NCI-H2171 (cell line): Measurements from ENCODE around the gene NCLN.
"Not testable (repeated sequence)": the region's sequence is repeated elsewhere in the genome, so short reads cannot be mapped to it uniquely, and the experiment has no call there.

Source experiments
- DNase-seq: peaks from one replicate; lab custom pipeline; 2025; lab: John Stamatoyannopoulos, UW

NCLN gene

DNA sequence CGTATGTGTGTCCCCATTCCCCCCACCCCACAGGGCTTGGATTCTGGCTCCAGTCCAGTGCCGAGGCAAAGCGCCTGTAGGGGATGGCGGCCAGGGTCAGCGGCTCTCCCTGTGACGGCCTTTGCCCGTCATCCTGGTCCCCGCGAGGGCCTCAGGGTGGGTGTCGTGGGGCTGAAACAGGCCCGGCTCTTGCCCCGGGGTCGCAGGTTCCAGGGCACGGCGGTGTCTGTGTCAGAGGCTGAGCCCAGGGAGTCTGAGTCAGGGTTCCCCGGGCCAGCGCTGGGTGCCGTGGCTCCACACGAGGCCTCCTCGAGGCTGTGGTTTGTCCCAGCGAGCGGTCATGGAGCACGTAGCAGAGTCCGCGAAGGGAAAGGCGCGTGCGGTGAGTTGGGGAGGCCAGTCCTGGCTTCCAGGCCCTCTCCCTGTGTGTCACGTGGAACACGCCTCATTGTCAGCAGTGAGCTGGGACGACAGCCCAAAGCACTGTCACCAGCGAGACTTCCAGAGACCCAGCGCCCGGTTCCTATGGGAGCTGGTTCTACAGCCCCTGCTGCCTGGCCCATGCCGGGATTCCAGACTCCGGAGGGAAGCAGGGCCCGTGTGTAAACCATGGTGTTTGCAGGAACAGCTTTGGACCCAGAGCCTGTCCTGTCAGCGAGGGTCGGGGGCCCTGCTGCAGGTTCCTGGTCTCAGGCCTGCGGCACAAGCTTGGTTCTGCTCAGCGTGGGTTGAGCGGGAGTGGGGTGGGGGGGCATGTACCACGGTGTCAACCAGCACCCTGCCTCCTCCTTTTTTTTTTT lies 13.4 kb downstream of the NCLN start:
- no peak for DNase-seq

DNA sequence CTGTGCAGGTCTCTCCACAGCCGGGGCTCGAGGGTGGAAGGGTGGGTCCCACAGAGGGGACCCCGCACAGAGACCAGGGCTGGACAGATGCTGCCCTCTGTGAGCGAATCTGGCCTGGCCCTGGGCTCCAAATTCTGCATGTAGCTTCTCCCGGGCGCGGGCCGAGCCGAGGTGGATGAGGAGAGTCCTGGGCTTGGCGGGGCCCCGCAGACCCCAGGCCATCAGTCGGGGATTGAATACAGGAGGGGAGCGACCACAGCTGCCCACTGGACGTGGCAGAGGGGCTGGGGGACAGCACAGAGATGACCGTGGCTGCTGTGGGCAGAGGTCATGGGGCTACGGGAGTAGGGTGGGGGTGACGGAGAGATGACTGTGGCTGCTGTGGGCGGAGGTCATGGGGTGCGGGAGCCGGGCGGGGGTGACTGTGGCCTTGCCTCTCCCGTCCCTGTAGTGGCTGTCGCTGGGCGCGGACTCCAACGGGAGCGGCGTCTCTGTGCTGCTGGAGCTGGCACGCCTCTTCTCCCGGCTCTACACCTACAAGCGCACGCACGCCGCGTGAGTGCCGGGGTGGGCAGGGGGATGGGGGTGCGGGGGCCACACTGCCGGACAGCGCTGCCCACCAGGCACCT lies 15.5 kb downstream of the NCLN start:
- no peak for DNase-seq

DNA sequence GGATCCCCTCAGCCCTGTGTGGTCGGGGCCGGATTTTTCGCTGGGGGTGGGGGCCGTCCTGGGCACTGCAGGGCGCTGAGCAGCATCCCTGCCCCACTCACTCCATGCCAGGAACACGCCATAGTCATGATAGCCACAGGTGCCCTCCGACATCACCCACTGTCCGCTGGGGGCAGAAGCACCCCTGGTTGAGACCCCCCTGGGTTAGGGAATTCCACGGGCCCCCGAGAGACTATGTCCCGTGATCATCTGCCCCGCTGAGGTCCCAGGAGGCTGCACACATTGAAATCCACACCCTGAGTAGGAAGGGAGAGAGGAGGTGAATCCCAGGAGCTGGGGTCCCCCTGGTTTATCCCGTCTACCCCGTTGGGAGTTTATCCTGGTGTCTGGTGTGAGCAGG lies 16.2 kb downstream of the NCLN start:
- no peak for DNase-seq

DNA sequence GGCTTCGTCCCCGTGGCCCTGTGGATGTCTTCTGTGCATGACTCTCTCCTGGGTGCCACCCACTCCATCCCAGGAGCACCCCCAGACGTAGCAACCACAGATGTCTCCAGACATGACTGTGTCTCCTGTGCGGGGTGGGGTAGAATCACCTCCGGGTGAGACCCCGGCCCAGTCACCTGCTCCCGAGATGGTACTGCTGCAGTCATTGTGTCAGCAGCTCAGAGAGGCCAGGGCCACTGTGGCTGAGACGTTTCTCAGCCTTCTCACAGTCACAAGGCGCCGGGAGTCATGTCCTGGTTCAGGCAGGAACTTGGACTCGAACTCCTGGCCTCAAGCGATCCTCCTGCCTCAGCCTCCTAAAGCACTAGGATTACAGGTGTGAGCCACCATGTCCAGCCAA lies 16.6 kb downstream of the NCLN start:
- no peak for DNase-seq

DNA sequence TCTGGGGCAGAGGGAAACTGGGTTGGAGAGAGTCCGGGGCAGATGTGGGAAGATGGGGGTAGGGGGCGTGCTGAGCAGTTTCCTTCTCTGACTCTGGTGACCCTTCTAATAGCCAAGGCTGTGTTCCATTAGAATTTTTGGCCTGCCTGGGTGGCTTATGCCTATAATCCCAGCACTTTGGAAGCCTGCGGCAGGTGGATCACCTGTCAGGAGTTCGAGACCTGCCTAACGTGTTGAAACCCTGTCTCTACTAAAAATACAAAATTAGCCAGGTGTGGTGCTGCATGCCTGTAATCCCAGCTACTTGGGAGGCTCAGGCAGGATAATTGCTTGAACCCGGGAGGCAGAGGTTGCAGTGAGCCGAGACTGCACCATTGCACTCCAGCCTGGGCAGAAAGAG lies 17.2 kb downstream of the NCLN start:
- DNase-seq, result not testable (repeated sequence)

DNA sequence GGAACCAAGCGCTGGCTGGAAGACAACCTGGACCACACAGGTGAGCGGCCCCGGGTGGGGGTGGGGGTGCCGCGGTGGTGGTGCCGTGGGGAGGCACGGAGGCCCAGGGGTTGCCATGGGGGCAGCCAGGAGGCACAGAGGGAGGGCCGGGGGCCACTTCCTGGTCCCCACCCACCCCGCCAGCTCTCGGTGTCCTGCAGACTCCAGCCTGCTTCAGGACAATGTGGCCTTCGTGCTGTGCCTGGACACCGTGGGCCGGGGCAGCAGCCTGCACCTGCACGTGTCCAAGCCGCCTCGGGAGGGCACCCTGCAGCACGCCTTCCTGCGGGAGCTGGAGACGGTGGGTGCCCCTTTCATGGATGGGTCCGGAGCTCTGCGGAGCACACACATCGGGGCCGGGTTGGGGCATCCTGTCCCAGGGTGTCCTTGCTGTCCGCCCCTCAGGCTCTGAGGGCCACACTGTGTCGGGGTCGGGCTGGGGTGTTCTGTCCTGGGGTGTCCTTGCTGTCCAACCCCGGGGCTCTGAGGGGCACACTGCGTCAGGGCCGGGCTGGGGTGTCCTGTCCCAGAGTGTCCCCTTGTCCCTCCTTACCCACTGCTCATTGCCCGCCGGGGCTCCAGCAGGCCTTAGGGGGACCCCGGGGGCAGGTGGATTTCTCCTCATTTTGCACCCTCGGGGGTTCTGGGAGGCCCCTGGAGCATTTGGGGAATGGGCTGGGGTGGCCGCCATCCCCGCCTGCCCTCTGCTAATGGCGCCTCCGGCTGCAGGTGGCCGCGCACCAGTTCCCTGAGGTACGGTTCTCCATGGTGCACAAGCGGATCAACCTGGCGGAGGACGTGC lies 18.3 kb downstream of the NCLN start:
- DNase-seq, result no peak

DNA sequence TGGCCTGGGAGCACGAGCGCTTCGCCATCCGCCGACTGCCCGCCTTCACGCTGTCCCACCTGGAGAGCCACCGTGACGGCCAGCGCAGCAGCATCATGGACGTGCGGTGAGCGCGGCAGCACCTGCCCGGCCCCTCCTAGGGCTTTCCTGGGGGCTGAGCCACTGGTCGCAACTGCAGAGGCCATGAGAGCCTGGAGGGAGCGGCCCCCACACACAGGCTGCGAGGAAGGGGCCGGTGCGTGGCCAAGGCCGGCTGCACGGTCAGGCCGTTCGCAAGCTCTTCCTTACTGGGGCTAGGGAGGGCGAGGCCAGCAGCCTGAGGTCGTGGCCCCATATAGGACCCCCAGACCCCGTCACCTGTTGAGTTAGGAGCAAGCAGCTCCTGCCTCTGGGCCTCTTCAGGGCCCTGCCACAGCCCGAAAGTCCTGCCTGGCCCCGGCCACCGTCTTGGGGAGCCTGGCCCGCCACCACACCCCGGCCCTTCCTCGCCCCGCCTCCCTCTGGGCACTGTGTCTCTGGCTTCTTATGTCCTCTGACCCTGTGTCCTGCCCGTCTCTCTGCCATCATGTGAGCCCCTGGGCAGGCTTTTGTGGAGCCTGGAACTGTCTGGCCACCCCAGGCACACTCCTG lies 19.0 kb downstream of the NCLN start:
- DNase-seq, result no peak

DNA sequence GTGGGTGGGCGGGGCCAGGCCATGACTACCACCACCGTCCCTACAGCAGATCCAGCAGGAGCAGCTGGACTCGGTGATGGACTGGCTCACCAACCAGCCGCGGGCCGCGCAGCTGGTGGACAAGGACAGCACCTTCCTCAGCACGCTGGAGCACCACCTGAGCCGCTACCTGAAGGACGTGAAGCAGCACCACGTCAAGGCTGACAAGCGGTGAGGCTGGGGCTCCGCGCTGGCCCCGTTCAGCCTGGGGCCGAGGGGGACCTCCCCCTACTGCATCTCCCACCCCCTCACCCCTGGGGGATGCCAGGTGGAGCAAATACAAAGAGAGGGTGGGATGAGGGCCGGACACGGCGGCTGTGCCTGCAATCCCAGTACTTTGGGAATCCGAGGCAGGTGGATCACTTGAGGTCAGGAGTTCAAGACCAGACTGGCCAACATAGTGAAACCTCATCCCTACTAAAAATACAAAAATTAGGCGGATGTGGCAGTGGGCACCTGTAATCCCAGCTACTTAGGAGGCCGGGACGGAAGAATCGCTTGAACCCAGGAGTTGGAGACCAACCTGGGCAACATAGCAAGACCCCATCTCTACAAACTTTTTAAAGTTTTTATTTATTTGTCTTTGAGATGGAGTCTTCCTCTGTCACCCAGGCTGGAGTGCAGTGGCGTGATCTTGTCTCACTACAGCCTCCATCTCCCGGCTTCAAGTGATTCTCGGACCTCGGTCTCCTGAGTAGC lies 20.7 kb downstream of the NCLN start:
- DNase-seq, result no peak

DNA sequence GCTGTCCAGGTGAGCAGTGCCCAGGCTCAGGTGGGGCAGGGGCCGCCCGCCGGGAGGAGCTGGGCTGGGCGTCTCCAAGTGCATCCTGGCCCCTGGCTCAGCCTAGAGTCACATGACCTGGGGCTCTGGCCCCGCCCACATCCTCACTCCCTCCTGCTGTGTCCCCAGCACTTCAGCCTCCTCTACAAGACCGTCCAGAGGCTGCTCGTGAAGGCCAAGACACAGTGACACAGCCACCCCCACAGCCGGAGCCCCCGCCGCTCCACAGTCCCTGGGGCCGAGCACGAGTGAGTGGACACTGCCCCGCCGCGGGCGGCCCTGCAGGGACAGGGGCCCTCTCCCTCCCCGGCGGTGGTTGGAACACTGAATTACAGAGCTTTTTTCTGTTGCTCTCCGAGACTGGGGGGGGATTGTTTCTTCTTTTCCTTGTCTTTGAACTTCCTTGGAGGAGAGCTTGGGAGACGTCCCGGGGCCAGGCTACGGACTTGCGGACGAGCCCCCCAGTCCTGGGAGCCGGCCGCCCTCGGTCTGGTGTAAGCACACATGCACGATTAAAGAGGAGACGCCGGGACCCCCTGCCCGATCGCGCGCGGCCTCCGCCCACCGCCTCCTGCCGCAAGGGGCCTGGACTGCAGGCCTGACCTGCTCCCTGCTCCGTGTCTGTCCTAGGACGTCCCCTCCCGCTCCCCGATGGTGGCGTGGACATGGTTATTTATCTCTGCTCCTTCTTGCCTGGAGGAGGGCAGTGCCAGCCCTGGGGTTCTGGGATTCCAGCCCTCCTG lies 21.9 kb downstream of the NCLN start:
- no peak for DNase-seq

DNA sequence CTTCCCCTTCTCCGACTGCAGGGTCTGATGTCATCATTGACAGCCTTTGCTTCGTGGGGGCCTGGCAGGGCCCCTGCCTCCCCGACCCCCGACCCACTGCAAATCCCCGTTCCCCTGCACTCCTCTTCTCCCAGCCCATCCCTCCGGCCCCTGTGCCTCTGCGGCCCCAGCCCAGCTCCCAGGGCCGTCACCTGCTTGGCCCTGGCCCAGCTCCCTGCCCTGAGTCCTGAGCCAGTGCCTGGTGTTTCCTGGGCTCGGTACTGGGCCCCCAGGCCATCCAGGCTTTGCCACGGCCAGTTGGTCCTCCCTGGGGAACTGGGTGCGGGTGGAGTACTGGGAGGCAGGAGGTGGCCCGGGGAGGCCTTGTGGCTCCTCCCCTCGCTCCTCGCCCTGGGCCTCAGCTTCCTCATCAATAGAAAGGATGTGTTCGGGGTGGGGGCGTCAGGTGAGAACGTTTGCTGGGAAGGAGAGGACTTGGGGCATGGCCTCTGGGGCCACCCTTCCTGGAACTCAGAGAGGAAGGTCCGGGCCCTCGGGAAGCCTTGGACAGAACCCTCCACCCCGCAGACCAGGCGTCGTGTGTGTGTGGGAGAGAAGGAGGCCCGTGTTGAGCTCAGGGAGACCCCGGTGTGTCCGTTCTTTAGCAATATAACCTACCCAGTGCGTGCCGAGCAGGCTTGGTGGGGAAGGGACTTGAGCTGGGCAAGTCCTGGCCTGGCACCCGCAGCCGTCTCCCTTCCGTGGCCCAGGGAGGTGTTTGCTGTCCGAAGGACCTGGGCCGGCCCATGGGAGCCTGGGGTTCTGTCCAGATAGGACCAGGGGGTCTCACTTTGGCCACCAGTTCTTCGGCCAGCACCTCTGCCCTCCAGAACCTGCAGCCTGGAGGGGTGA lies 22.8 kb downstream of the NCLN start:
- DNase-seq, result no peak

DNA sequence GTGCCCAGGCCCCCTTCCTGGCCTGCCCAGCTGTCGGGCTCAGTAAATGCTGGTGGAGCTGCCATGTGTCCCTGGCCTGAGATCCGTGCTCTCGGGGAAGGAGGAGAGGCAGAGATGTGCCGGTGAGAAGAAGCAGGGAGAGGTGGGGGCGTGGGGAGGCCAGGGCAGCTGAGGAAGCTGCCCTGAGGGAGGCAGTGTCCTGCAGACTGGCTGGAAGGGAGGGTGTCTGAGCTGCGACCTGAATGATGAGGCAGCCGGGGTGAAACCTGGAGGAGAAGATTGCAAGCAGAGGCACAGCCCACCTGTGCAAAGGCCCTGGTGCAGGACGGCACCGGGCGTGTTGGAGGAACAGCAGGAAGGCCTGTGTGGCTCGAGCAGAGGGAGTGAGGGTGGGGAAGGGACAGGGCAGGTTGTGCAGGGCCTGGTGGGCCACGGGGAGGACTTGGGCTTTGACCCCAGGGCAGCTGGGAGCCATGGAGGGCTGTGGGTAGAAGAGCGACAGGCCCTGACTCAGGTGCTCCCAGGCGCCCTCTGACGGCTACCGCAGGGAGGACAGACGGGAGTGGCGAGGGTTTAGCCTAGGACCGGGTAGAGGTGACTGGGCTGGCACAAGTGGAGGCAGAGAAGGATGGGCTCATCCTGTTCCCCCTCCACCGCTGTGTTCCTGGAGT lies 24.8 kb downstream of the NCLN start:
- DNase-seq, result no peak

DNA sequence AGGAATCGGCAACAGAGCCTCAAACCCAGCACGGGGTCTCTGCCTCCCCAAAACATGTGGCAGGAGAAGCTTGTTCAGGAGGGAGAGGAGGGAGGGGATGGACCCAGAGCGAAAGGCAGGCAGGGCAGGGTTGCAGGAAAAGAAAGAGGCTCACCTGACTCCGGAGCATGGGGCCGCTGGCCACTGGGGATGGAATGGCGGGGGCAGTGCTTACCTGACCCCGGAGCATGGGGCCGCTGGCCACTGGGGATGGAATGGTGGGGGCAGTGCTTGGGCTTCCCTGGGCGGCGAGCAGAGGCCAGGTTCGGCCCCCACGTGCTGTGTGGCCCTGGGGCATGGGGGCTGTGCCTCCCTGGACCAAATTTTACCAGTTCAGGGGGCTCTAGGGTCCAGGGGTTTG lies 25.5 kb downstream of the NCLN start:
- DNase-seq, result no peak

DNA sequence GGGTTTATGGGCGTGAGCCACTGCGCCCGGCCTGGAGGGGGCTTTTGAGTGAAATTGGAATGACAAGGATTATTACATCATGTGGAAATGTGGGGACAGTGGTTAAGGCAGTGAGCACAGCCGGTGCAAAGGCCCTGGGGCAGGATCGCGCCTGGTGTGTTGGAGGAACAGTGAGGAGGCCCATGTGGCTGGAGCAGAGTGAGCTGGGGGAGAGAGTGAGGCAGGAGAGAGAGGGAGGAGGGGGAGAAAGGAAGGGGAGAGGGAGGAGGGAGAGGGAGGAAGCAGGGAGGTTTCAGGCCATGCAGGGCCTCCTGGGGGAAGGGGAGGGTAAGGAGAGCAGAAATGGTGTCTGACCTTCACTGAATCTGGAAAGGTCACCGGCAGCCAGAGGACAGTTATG lies 27.4 kb downstream of the NCLN start:
- no peak for DNase-seq

DNA sequence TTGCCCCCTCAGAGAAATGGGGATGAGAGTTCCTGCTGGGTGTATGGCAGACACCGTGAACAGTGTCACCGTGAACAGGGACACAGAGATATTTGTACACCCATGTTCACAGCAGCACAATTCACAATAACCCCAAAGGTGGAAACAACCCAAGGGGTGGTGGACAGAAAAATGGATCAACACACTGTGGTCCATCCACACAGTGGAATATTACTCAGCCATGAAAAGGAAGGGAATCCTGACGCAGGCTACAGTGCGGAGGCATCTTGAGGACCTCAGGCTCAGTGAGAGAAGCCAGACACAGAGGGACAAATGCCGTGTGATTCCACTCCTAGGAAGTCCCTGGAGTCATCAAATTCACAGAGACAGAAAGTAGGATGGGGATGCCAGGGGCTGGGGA lies 31.1 kb downstream of the NCLN start:
- DNase-seq, result no peak

DNA sequence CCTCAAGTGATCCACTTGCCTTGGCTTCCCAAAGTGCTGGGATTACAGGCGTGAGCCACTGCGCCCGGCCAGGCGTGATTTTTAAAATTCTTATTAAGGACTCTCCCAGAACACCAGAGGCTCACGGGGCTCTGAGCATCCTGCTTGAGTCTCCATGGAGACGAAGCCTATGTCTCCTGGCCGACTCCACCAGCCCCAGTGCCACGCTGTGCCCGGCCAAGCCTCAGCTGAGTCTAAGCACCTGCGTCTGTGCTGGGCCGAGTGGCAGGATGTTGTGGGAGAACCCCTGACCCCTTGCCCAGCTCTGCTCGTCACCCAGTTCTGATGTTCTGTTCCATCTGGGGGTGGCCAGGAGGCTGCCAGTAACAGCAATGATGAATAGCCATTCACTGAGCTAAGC lies 34.8 kb downstream of the NCLN start:
- no peak for DNase-seq

DNA sequence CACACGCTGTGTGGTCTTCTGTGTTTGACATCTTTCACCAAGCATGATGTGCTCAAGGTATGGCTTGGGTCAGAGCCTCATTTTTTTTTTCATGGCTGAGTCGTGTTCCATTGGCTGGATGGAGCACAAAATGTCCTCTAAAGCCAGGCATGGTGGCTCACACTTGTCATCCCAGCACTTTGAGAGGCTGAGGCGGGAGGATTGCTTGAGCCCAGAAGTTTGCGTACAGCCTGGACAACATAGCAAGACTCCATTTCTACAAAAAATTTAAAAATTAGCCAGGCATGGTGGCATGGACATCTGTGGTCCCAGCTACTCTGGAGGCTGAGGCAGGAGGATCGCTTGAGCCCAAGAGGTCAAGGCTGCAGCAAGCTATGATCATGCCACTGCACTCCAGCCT lies 35.8 kb downstream of the NCLN start:
- not testable (repeated sequence) for DNase-seq

DNA sequence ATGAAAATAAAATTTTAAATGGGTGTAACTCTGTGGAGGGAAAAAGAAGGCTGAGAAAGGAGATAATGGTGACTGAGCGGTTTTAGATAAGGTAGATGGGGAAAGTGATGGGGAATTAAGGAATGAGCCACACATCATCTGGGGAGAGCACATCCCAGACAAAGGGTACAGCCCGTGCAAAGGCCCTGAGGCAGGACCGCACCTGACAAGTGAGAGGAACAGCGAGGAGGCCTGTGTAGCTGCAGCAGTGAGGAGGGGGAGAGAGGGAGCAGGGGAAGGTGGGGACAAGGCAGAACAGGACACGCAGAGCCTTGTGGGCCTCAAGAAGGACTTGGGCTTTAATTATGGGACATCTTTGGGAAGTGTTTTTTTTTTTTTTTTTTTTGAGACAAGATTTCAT lies 37.0 kb downstream of the NCLN start:
- no peak for DNase-seq

DNA sequence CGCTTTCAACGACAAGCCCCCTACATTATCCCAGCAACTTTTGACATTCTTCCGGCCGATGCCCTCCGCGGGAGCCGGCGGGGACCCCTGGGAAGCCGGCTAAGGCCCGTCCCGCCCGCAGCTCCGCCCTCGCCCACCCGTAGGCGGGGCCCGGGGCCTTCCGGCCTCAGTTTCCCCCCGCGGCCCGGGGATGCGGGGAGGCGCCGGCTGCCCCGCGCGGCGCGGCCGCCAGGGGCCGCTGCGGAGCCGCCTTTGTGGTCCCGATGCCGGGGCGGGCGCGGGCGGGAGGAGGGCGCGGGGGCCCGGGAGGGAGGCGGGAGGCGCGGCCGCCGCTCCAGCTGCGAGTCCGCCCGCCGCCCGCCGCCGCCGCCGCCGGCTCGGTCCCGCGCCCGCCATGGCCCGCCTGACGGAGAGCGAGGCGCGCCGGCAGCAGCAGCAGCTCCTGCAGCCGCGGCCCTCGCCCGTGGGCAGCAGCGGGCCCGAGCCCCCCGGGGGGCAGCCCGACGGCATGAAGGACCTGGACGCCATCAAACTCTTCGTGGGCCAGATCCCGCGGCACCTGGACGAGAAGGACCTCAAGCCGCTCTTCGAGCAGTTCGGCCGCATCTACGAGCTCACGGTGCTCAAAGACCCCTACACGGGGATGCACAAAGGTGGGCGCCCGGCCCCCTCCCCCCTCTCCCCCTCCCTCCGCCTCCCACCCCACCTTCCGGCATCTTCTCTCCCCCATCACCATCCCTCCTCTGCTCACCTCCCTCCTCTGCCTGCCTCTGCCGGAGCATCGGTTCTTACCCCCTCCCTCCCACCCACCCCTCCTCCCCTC lies 38.8 kb downstream of the NCLN start, which contains the start of gene CELF5:
Gene CELF5 (plus strand): TSS at position 316 of the 823 bp plus-strand sequence. CDS start 79 bp downstream, at position 395.
- DNase-seq, result peak; percentile 66

DNA sequence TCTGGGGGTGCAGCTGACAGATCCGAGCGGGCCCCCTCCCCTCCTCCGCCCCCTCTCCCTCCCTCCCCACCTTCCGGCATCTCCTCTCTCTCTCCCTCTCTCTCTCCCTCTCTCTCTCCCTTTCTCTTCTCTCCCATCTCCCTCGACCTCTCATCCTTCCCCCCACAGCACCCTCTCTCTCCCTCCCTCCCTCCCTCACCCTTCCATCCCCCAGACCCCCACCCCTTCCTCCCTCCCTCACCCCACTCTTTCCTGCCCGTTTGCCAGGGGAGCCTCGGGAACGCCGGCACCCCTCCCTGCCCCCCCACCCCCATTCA lies 39.4 kb downstream of the NCLN start:
- no peak for DNase-seq
